ENCODE results near the gene CXCL10.
"Not testable (repeated sequence)": the region's sequence is repeated elsewhere in the genome, so short reads cannot be mapped to it uniquely, and the experiment has no call there.

CXCL10 gene

GRCh38 chr4:76023389-76023788 lies at the start of gene CXCL10:
CXCL10 (minus strand) TSS chr4:76023497; CDS start chr4:76023431, 66 bp downstream.
- DNase-seq, result no peak

GRCh38 chr4:76072760-76073159 lies 49.5 kb upstream of the CXCL10 start:
- DNase-seq, result no peak

GRCh38 chr4:76067652-76068286 lies 44.5 kb upstream of the CXCL10 start:
- peak; percentile 44 for DNase-seq

- DNase-seq, result no peak
These were observed 43.2 kb upstream of the CXCL10 start for GRCh38 chr4:76066546-76066945.

GRCh38 chr4:76061982-76062381 lies 38.7 kb upstream of the CXCL10 start:
- DNase-seq, result no peak

GRCh38 chr4:76061421-76061820 lies 38.1 kb upstream of the CXCL10 start:
- no peak for DNase-seq

GRCh38 chr4:76060506-76060905 lies 37.2 kb upstream of the CXCL10 start:
- no peak for DNase-seq

GRCh38 chr4:76059750-76060149 lies 36.5 kb upstream of the CXCL10 start:
- no peak for DNase-seq

GRCh38 chr4:76058888-76059426 lies 35.7 kb upstream of the CXCL10 start:
- no peak for DNase-seq

GRCh38 chr4:76058302-76058701 lies 35.0 kb upstream of the CXCL10 start:
- DNase-seq, result no peak

GRCh38 chr4:76055421-76055820 lies 32.1 kb upstream of the CXCL10 start:
- no peak for DNase-seq

- no peak for DNase-seq
These were observed 31.7 kb upstream of the CXCL10 start for GRCh38 chr4:76055016-76055415.

GRCh38 chr4:76053730-76054129 lies 30.4 kb upstream of the CXCL10 start:
- no peak for DNase-seq

- not testable (repeated sequence) for DNase-seq
These were observed 27.3 kb upstream of the CXCL10 start for GRCh38 chr4:76050560-76051050.

GRCh38 chr4:76049860-76050416 lies 26.6 kb upstream of the CXCL10 start:
- not testable (repeated sequence) for DNase-seq

GRCh38 chr4:76044686-76045085 lies 21.4 kb upstream of the CXCL10 start:
- not testable (repeated sequence) for DNase-seq

GRCh38 chr4:76043306-76043705 lies 20.0 kb upstream of the CXCL10 start:
- not testable (repeated sequence) for DNase-seq

GRCh38 chr4:76042241-76042998 lies 19.1 kb upstream of the CXCL10 start:
- DNase-seq, result not testable (repeated sequence)

- DNase-seq, result no peak
These were observed 13.6 kb upstream of the CXCL10 start for GRCh38 chr4:76036855-76037254.

- DNase-seq, result no peak
These were observed 12.6 kb upstream of the CXCL10 start, which contains the start of gene CXCL11 for GRCh38 chr4:76035799-76036380. CXCL11 (minus strand) TSS chr4:76036070; CDS start chr4:76035987, 83 bp downstream.

- no peak for DNase-seq
These were observed 11.8 kb upstream of the CXCL10 start for GRCh38 chr4:76035141-76035540.

- no peak for DNase-seq
These were observed 6.0 kb upstream of the CXCL10 start for GRCh38 chr4:76029300-76029699.

- DNase-seq, result no peak
These were observed 5.1 kb upstream of the CXCL10 start for GRCh38 chr4:76028350-76028765.

Measured in GDM1 (cell line).